Measurements from ENCODE around the gene LSM12.

Gene LSM12

GRCh38 chr17:44087319-44087718 is 20.8 kb upstream of the LSM12 start:
- in situ Hi-C loops (cut with MboI; ENCODE audit: low pct_unique_long_range_greater_than_20kb, low sequenced_read_pairs, unreplicated experiment) = no loop called here
- DNase-seq (ENCODE audit: low spot score) = no peak
- TF ChIP-seq CTCF (IDR thresholded peaks at IDR 0.05; ENCODE audit: extremely low read depth, insufficient read depth, missing control alignments) = no peak

DNA sequence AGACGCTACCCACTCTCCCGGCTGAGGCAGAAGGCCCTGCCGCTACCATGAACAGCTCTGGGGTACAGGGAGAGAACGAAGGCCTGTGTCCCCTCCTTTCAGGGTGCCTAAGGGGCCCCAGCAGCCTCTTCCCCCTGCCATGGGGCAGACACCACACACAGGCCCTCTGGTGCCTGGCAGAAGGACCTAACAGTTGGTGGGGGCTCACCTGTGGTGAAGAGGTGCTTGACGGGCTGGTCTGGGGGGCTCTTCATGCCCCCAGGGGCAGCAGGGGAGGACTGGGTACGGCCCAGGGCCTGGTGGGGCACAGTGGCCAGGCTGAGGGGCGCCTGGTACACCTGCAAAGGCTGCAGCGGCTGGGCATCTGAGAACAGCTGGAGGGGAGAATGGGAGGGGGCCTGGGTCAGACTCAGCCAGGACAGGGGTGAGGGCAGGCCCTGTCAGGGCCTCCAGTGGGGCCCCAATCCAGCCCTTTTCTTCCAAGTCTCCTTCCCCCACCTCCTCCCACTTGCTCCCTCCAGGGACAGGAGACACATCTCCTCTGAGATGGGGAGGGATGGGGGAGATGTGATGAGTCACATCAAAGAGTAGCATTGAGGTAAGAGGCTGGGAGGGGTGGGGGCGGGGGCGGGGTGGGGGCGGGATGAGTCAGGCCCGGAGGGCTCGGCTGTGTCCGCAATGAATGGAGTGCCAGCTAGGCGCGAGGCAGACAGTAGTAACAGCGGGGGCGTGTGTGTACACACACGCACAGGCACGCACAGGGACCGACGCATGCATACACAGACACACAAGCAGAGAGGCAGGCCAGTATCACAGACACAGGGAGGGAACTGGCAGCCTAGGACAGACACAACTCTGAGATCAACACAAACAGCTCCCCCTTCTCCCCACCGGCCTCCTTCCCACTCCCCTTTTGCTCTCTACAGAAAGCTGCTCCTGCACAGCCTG is 20.2 kb upstream of the LSM12 start:
- DNase-seq (ENCODE audit: low spot score) = no peak
- no peak for TF ChIP-seq CTCF (IDR thresholded peaks at IDR 0.05; ENCODE audit: extremely low read depth, insufficient read depth, missing control alignments)
- in situ Hi-C loops (cut with MboI; ENCODE audit: low pct_unique_long_range_greater_than_20kb, low sequenced_read_pairs, unreplicated experiment) = no loop called here

DNA sequence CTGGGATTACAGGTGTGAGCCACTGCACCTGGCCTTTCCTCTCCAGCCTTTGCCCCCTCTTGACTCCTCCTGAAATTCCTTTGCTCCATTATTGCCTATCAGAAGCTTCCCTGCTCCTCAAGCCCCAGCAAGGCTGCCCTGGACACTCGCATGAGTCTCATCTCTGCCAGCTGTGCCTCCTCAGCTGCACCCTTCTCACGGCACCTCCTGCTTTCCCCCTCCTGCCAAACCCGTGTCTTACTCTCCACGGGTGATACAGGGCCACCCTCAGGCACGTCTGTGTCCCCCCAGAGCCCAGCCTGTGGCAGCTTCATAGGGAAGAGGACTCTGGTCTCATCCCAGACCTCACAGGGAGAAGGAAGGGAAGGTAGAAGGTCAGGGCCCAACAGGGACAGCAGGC is 19.4 kb upstream of the LSM12 start:
- TF ChIP-seq CTCF (IDR thresholded peaks at IDR 0.05; ENCODE audit: extremely low read depth, insufficient read depth, missing control alignments) = no peak
- no peak for DNase-seq (ENCODE audit: low spot score)

GRCh38 chr17:44084921-44085320 is 18.4 kb upstream of the LSM12 start:
- TF ChIP-seq CTCF (IDR thresholded peaks at IDR 0.05; ENCODE audit: extremely low read depth, insufficient read depth, missing control alignments) = no peak
- no peak for DNase-seq (ENCODE audit: low spot score)
- in situ Hi-C loops (cut with MboI; ENCODE audit: low pct_unique_long_range_greater_than_20kb, low sequenced_read_pairs, unreplicated experiment) = no loop called here

More for the DNA sequence above, 19.4 kb upstream of the LSM12 start:
- in situ Hi-C loops (cut with MboI; ENCODE audit: low pct_unique_long_range_greater_than_20kb, low sequenced_read_pairs, unreplicated experiment) = no loop called here

GRCh38 chr17:44084131-44084538 is 17.7 kb upstream of the LSM12 start:
- in situ Hi-C loops (cut with MboI; ENCODE audit: low pct_unique_long_range_greater_than_20kb, low sequenced_read_pairs, unreplicated experiment) = no loop called here
- TF ChIP-seq CTCF (IDR thresholded peaks at IDR 0.05; ENCODE audit: extremely low read depth, insufficient read depth, missing control alignments) = peak; percentile 49
- DNase-seq (ENCODE audit: low spot score) = peak; percentile 59

- peak; percentile 32 for TF ChIP-seq CTCF (IDR thresholded peaks at IDR 0.05; ENCODE audit: extremely low read depth, insufficient read depth, missing control alignments)
- DNase-seq (ENCODE audit: low spot score) = no peak
- in situ Hi-C loops (cut with MboI; ENCODE audit: low pct_unique_long_range_greater_than_20kb, low sequenced_read_pairs, unreplicated experiment) = no loop called here
These were observed 16.9 kb upstream of the LSM12 start for GRCh38 chr17:44083250-44083849.

Data from GM13977 (cell line).